HG03175 (cell line): ENCODE data around the gene PLA2G2C.

Experiments used
- ATAC-seq: cut with Tn5 transposase; IDR thresholded peaks from one replicate; pipeline ENCODE4 v1.9.1; 2021; ENCODE audit warnings: mild to moderate bottlenecking, moderate library complexity; ENCODE audit not compliant: unreplicated experiment

Gene PLA2G2C

GRCh38 chr1:20184997-20185833 is 1.1 kb downstream of the PLA2G2C start:
- ATAC-seq: peak; percentile 3

- no peak for ATAC-seq
These were observed 1.8 kb downstream of the PLA2G2C start for GRCh38 chr1:20184481-20184900.

- ATAC-seq: no peak
These were observed 2.6 kb downstream of the PLA2G2C start for GRCh38 chr1:20183616-20184271.

GRCh38 chr1:20183035-20183434 is 3.3 kb downstream of the PLA2G2C start:
- no peak for ATAC-seq

GRCh38 chr1:20182415-20182814 is 3.9 kb downstream of the PLA2G2C start:
- no peak for ATAC-seq

- ATAC-seq: no peak
These were observed 5.5 kb downstream of the PLA2G2C start for GRCh38 chr1:20180844-20181207.

GRCh38 chr1:20180129-20180843 is 6.0 kb downstream of the PLA2G2C start:
- ATAC-seq: no peak

- no peak for ATAC-seq
These were observed 6.8 kb downstream of the PLA2G2C start for GRCh38 chr1:20179371-20180128.

- no peak for ATAC-seq
These were observed 7.5 kb downstream of the PLA2G2C start for GRCh38 chr1:20178634-20179370.

- ATAC-seq: no peak
These were observed 11.2 kb downstream of the PLA2G2C start for GRCh38 chr1:20174937-20175666.

GRCh38 chr1:20172033-20172590 is 14.2 kb downstream of the PLA2G2C start:
- ATAC-seq: no peak

- ATAC-seq: no peak
These were observed 16.4 kb downstream of the PLA2G2C start for GRCh38 chr1:20169932-20170331.

- ATAC-seq: no peak
These were observed 17.5 kb downstream of the PLA2G2C start for GRCh38 chr1:20168564-20169491.

GRCh38 chr1:20167126-20167525 is 19.2 kb downstream of the PLA2G2C start:
- ATAC-seq: no peak

GRCh38 chr1:20166051-20166450 is 20.3 kb downstream of the PLA2G2C start:
- no peak for ATAC-seq

- ATAC-seq: no peak
These were observed 20.8 kb downstream of the PLA2G2C start for GRCh38 chr1:20165522-20165951.

GRCh38 chr1:20164694-20165202 is 21.6 kb downstream of the PLA2G2C start:
- ATAC-seq: no peak

GRCh38 chr1:20160034-20160433 is 26.3 kb downstream of the PLA2G2C start:
- ATAC-seq: no peak
